Neural cell (in vitro differentiated cells): ENCODE data around the gene CMYA5.

Source experiments
- CTCF ChIP-seq: fragments of 450-650 bp; IDR thresholded peaks from 2 replicates; pipeline ENCODE4 v1.5.1; 2014; ENCODE audit warnings: antibody characterized with exemption, mild to moderate bottlenecking, moderate library complexity; ENCODE audit not compliant: poor library complexity, severe bottlenecking
- EP300 ChIP-seq: fragments of 450-650 bp; conservative IDR thresholded peaks from 2 replicates; pipeline ENCODE4 v1.6.1; 2014; ENCODE audit warnings: antibody characterized with exemption, mild to moderate bottlenecking, moderate library complexity; ENCODE audit not compliant: poor library complexity, severe bottlenecking
- POLR2AphosphoS5 ChIP-seq: IDR thresholded peaks from 2 replicates; pipeline ENCODE4 v1.6.1; 2012
- TAF1 ChIP-seq: IDR thresholded peaks from 2 replicates; pipeline ENCODE4 v1.6.1; 2012; ENCODE audit warnings: low read depth

GRCh38 chr5:79753092-79753491 is 63.5 kb downstream of the CMYA5 start:
- no peak for TF ChIP-seq CTCF
- TF ChIP-seq TAF1, result no peak
- TF ChIP-seq POLR2AphosphoS5, result no peak
- no peak for TF ChIP-seq EP300
